SK-N-MC (cell line): ENCODE data around the gene C1GALT1C1L.

Experiments
- EZH2 ChIP-seq: fragments of 200-600 bp; sonication (generic); IDR thresholded peaks from one replicate; pipeline ENCODE4 v1.6.1; 2017; ENCODE audit warnings: antibody characterized with exemption
- FOXP2 ChIP-seq: optimal IDR thresholded peaks from 2 replicates; pipeline ENCODE3; 2011; ENCODE audit warnings: mild to moderate bottlenecking, moderate library complexity; ENCODE audit not compliant: insufficient read depth; ENCODE audit errors: extremely low read length, control extremely low read depth
- POLR2AphosphoS5 ChIP-seq: IDR thresholded peaks from 2 replicates; pipeline ENCODE4 v1.6.1; 2012; ENCODE audit warnings: mild to moderate bottlenecking, low read depth, low read length, borderline replicate concordance

DNA sequence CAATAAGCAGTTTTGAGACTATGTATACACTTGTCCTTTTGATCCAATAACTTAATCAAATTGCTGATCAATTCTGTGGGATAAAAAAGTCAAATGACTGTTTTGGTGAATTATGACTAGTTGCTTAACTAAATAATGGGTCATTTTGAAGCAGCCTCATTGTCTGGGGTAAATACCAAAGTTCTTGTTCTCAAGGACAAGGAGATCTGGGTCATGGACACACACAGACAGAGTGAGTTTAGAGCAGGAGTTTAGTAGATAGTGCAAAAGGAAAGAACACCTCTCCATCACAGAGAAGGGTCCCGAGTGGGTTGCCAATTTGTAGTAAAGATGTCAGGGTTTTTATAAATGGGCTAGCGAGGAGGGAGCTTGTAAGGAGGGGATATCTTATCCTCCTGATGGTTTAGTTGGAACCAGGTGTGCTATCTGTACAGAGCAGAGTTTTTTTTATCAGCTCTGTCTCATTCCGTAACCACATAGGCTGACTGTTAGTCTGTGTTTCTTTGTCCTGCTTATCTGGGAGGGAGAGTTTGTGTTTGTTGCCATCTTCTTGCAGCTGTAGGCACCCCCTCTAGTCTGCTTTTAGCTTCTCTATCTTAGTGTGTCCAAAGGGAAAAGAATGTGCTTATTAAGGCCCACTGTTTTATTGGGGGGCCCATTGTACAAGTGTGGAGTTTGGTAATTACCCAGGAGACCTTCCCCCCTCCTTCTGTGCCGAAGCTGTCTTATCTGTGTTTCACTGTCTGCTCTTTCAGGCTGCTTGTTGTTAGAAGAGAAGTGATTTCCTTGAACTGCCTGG lies 48.7 kb upstream of the C1GALT1C1L start:
- no peak for TF ChIP-seq EZH2
- TF ChIP-seq POLR2AphosphoS5 = no peak
- TF ChIP-seq FOXP2 = no peak
